ENCODE data around the gene NDEL1. TPM values are rescaled to one million over a fixed set of nuclear protein-coding genes. Genes with fewer than 3 reads are reported as not detected.

The NDEL1 gene
- total RNA-seq, 1 donor from 2014 or later = 68.2 TPM

DNA sequence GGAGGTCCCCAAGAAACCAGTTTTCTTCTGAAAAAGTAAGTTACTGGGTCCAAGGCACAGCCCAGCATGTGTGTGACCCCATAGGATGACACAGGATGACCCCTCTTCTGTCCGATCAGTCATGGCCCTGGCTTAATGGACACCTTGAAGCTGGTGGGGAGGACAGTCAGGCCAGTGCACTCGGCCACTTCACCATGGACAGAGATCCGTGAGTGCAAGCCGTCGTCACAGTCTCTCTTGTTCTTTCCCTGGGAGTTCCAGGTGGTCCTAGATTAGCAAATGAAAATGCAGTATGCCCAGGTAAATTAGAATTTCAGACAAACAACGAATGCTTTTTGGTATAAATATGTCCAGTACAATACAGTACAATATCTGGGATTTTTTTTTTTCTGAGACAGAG lies 36.7 kb upstream of the NDEL1 start:
- Mint-ChIP-seq H3K4me3 (ENCODE audit: unreplicated experiment) (no peak overlapping the region), H3K4me1 (ENCODE audit: unreplicated experiment) (no peaks in the 10 kb centered on the region), H3K36me3 (ENCODE audit: unreplicated experiment) (no peaks in the 10 kb centered on the region), H3K27ac (ENCODE audit: unreplicated experiment) (no peak overlapping the region), H3K9me3 (ENCODE audit: unreplicated experiment) (no peaks in the 10 kb centered on the region), H3K27me3 (ENCODE audit: unreplicated experiment) (peaks cover 66% of the 10 kb centered on the region)
- DNase-seq (ENCODE audit: extremely low spot score, unreplicated experiment) = peak; percentile 54
- TF ChIP-seq, protein P1, sequence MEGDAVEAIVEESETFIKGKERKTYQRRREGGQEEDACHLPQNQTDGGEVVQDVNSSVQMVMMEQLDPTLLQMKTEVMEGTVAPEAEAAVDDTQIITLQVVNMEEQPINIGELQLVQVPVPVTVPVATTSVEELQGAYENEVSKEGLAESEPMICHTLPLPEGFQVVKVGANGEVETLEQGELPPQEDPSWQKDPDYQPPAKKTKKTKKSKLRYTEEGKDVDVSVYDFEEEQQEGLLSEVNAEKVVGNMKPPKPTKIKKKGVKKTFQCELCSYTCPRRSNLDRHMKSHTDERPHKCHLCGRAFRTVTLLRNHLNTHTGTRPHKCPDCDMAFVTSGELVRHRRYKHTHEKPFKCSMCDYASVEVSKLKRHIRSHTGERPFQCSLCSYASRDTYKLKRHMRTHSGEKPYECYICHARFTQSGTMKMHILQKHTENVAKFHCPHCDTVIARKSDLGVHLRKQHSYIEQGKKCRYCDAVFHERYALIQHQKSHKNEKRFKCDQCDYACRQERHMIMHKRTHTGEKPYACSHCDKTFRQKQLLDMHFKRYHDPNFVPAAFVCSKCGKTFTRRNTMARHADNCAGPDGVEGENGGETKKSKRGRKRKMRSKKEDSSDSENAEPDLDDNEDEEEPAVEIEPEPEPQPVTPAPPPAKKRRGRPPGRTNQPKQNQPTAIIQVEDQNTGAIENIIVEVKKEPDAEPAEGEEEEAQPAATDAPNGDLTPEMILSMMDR (IDR thresholded peaks at IDR 0.05) = no peak

DNA sequence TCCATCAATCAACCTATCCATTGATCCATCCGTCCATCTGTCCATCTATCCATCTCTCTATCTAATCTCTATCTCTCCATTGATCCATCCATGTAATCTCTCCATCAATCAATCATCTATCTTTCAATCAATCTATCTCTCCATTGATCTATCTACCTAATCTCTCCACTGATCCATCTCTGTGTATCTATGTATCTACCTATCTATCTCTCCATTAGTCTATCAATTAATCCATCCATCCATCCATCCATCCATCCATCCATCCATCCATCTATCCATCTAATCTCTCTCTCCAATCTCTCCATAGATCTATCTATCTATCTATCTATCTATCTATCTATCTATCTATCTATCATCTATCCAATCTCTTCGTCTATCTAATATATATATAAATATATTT lies 34.6 kb upstream of the NDEL1 start:
- Mint-ChIP-seq H3K27ac (ENCODE audit: unreplicated experiment) (no peak overlapping the region), H3K9me3 (ENCODE audit: unreplicated experiment) (no peaks in the 10 kb centered on the region), H3K27me3 (ENCODE audit: unreplicated experiment) (peaks cover 46% of the 10 kb centered on the region), H3K4me3 (ENCODE audit: unreplicated experiment) (no peak overlapping the region), H3K36me3 (ENCODE audit: unreplicated experiment) (no peaks in the 10 kb centered on the region), H3K4me1 (ENCODE audit: unreplicated experiment) (no peaks in the 10 kb centered on the region)
- TF ChIP-seq, protein P1 (IDR thresholded peaks at IDR 0.05) = no peak
- no peak for DNase-seq (ENCODE audit: extremely low spot score, unreplicated experiment)

DNA sequence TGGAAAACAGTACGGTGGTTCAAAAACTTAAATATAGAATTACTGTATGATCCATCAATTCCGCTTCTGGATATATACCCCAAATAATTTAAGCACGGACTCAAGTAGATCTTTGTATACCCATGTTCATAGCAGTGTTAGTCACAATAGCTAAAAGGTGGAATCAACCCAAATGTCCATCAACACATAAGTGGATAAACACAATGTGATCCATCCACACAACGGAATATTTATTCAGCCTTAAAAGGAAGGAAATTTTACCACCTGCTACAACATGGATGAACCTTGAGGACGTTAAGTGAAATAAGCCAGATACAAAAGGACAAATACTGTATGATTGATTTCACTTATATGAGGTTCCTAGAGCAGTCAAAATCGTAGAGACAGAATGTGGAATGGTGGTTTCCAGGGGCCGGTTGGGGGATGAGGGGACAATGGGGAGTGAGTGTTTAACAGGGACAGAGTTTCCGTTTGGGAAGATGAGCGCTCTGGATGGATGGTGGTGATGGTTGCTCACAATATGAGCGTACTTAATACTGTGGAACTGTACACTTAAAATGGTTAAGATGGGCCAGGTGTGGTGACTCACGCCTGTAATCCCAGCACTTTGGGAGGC lies 32.7 kb upstream of the NDEL1 start:
- Mint-ChIP-seq H3K27me3 (ENCODE audit: unreplicated experiment) (peaks cover 32% of the 10 kb centered on the region), H3K27ac (ENCODE audit: unreplicated experiment) (no peak overlapping the region), H3K4me1 (ENCODE audit: unreplicated experiment) (no peaks in the 10 kb centered on the region), H3K9me3 (ENCODE audit: unreplicated experiment) (no peaks in the 10 kb centered on the region), H3K36me3 (ENCODE audit: unreplicated experiment) (no peaks in the 10 kb centered on the region), H3K4me3 (ENCODE audit: unreplicated experiment) (no peak overlapping the region)
- TF ChIP-seq, protein P1 (IDR thresholded peaks at IDR 0.05) = no peak
- no peak for DNase-seq (ENCODE audit: extremely low spot score, unreplicated experiment)

DNA sequence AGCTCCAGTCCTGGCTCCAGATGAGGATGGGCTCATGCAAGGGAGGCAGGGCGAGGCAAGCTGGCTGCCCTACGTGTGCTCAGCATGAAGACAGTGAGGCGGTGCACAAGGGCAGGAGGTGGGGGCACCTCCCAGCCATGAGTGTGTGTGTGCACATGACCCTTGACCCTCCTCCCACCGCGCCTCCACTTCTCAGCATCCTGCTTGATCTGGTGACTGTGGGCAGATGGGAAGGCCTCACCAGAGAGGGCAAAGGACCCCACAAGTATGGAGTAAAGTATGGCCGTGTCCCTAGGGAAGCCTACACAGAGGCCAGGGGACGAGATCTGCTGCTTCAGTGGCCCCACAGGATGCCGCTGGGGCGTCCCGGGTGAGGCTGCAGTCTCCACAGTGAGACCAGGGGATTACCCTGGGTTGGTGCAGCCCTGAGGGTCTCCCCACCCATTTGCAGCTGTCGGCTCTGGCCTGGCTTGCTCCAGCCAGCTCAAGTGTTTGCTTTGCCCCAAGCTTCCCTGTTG lies 30.1 kb upstream of the NDEL1 start:
- peaks cover 21% of the 10 kb centered on the region for H3K27me3 Mint-ChIP-seq (ENCODE audit: unreplicated experiment)
- TF ChIP-seq, protein P1 (IDR thresholded peaks at IDR 0.05) = no peak
- no peak overlapping the region for H3K27ac Mint-ChIP-seq (ENCODE audit: unreplicated experiment)
- no peaks in the 10 kb centered on the region for H3K4me1 Mint-ChIP-seq (ENCODE audit: unreplicated experiment)
- DNase-seq (ENCODE audit: extremely low spot score, unreplicated experiment) = no peak
- H3K9me3 Mint-ChIP-seq (ENCODE audit: unreplicated experiment) = no peaks in the 10 kb centered on the region
- no peak overlapping the region for H3K4me3 Mint-ChIP-seq (ENCODE audit: unreplicated experiment)
- no peaks in the 10 kb centered on the region for H3K36me3 Mint-ChIP-seq (ENCODE audit: unreplicated experiment)

DNA sequence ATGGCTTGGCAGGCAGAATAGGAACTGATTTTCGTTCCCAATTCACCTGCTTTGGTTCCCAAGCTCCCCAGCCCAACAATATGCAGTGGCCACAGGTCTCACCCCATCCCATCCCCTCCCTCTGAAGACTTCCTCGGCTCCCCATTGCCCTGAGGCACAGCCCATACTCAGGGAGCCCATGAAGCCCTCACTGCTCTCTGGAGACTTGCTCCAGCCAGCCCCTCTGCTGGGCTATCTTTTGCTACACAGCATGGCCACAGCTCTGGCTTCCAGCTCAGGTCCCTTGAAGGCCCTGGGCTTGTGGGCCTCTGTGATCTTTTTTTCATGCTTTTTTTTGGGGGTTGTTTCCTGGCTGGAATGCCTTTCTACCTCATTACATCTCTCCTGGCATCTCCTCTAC lies 29.5 kb upstream of the NDEL1 start:
- no peak overlapping the region for H3K4me3 Mint-ChIP-seq (ENCODE audit: unreplicated experiment)
- no peaks in the 10 kb centered on the region for H3K9me3 Mint-ChIP-seq (ENCODE audit: unreplicated experiment)
- H3K27ac Mint-ChIP-seq (ENCODE audit: unreplicated experiment) = no peak overlapping the region
- peaks cover 17% of the 10 kb centered on the region for H3K27me3 Mint-ChIP-seq (ENCODE audit: unreplicated experiment)
- no peaks in the 10 kb centered on the region for H3K4me1 Mint-ChIP-seq (ENCODE audit: unreplicated experiment)
- TF ChIP-seq, protein P1 (IDR thresholded peaks at IDR 0.05) = no peak
- no peak for DNase-seq (ENCODE audit: extremely low spot score, unreplicated experiment)
- H3K36me3 Mint-ChIP-seq (ENCODE audit: unreplicated experiment) = no peaks in the 10 kb centered on the region

Data from osteocyte (in vitro differentiated cells).